Measurements from ENCODE around the gene STRIP2. TPM values are rescaled to one million over a fixed set of nuclear protein-coding genes. Genes with fewer than 3 reads are reported as not detected.

Gene STRIP2
- total RNA-seq, 3 donors from 2014 or later = under 0.01 to 1.9 (median 1.8) TPM

GRCh38 chr7:129434675-129435318, 565 bp downstream of the STRIP2 start:
- H3K36me3 ChIP-seq = no peaks in the 10 kb centered on the region
- H3K27me3 ChIP-seq = no peaks in the 10 kb centered on the region
- H3K9me3 ChIP-seq = no peaks in the 10 kb centered on the region
- peak overlapping the region; percentile 9 to 45 for H3K27ac ChIP-seq
- DNase-seq (ENCODE audit: low spot score in 2 of 2) = no peak
- peaks cover 0 to 3% of the 10 kb centered on the region in 2 donors for H3K4me1 ChIP-seq
- H3K4me3 ChIP-seq = peak overlapping the region; percentile 51 to 79 (median 75)
- TF ChIP-seq CTCF (IDR thresholded peaks at IDR 0.05) (no peak), POLR2A (IDR thresholded peaks at IDR 0.05) (no peak), POLR2AphosphoS5 (IDR thresholded peaks at IDR 0.05) (no peak)
- intact Hi-C loops (cut with DNase I; ENCODE audit: low total_unique reads) = no loop called here

GRCh38 chr7:129435414-129435829, 1.2 kb downstream of the STRIP2 start:
- intact Hi-C loops (cut with DNase I; ENCODE audit: low total_unique reads) = no loop called here
- DNase-seq (ENCODE audit: low spot score in 2 of 2) = no peak
- Histone ChIP-seq H3K9me3 (no peaks in the 10 kb centered on the region), H3K27me3 (no peaks in the 10 kb centered on the region), H3K4me1 (peaks cover 0 to 3% of the 10 kb centered on the region in 2 donors), H3K27ac (no peak overlapping the region), H3K36me3 (no peaks in the 10 kb centered on the region), H3K4me3 (peak overlapping the region in 1 of 3 donors; percentile 75)
- TF ChIP-seq CTCF (IDR thresholded peaks at IDR 0.05) (no peak), POLR2AphosphoS5 (IDR thresholded peaks at IDR 0.05) (no peak), POLR2A (IDR thresholded peaks at IDR 0.05) (no peak)

GRCh38 chr7:129436335-129436923, 2.2 kb downstream of the STRIP2 start:
- no peak overlapping the region for H3K4me3 ChIP-seq
- intact Hi-C loops (cut with DNase I; ENCODE audit: low total_unique reads) = no loop called here
- peaks cover 0 to 3% of the 10 kb centered on the region in 2 donors for H3K4me1 ChIP-seq
- no peak overlapping the region for H3K27ac ChIP-seq
- no peaks in the 10 kb centered on the region for H3K27me3 ChIP-seq
- no peaks in the 10 kb centered on the region for H3K36me3 ChIP-seq
- H3K9me3 ChIP-seq = no peaks in the 10 kb centered on the region
- TF ChIP-seq CTCF (IDR thresholded peaks at IDR 0.05) (no peak), POLR2A (IDR thresholded peaks at IDR 0.05) (no peak), POLR2AphosphoS5 (IDR thresholded peaks at IDR 0.05) (no peak)
- DNase-seq (ENCODE audit: low spot score in 2 of 2) = no peak

GRCh38 chr7:129437190-129437589, 3.0 kb downstream of the STRIP2 start:
- TF ChIP-seq POLR2A (IDR thresholded peaks at IDR 0.05) (no peak), CTCF (IDR thresholded peaks at IDR 0.05) (no peak), POLR2AphosphoS5 (IDR thresholded peaks at IDR 0.05) (no peak)
- intact Hi-C loops (cut with DNase I; ENCODE audit: low total_unique reads) = no loop called here

GRCh38 chr7:129438281-129438838, 4.1 kb downstream of the STRIP2 start:
- H3K27ac ChIP-seq = no peak overlapping the region
- peaks cover 0 to 3% of the 10 kb centered on the region in 2 donors for H3K4me1 ChIP-seq
- intact Hi-C loops (cut with DNase I; ENCODE audit: low total_unique reads) = no loop called here
- TF ChIP-seq POLR2AphosphoS5 (IDR thresholded peaks at IDR 0.05) (no peak), CTCF (IDR thresholded peaks at IDR 0.05) (no peak), POLR2A (IDR thresholded peaks at IDR 0.05) (no peak)
- no peaks in the 10 kb centered on the region for H3K36me3 ChIP-seq
- H3K27me3 ChIP-seq = no peaks in the 10 kb centered on the region
- DNase-seq (ENCODE audit: low spot score in 2 of 2) = no peak
- no peaks in the 10 kb centered on the region for H3K9me3 ChIP-seq
- H3K4me3 ChIP-seq = no peak overlapping the region

More at GRCh38 chr7:129437190-129437589, 3.0 kb downstream of the STRIP2 start:
- Histone ChIP-seq H3K36me3 (no peaks in the 10 kb centered on the region), H3K27me3 (no peaks in the 10 kb centered on the region), H3K9me3 (no peaks in the 10 kb centered on the region), H3K4me1 (peaks cover 0 to 3% of the 10 kb centered on the region in 2 donors), H3K27ac (no peak overlapping the region), H3K4me3 (no peak overlapping the region)
- DNase-seq (ENCODE audit: low spot score in 2 of 2) = no peak

Data from breast epithelium (tissue), 4 donors.